Measurements from ENCODE around the gene CYB5D1.

CYB5D1 gene

DNA sequence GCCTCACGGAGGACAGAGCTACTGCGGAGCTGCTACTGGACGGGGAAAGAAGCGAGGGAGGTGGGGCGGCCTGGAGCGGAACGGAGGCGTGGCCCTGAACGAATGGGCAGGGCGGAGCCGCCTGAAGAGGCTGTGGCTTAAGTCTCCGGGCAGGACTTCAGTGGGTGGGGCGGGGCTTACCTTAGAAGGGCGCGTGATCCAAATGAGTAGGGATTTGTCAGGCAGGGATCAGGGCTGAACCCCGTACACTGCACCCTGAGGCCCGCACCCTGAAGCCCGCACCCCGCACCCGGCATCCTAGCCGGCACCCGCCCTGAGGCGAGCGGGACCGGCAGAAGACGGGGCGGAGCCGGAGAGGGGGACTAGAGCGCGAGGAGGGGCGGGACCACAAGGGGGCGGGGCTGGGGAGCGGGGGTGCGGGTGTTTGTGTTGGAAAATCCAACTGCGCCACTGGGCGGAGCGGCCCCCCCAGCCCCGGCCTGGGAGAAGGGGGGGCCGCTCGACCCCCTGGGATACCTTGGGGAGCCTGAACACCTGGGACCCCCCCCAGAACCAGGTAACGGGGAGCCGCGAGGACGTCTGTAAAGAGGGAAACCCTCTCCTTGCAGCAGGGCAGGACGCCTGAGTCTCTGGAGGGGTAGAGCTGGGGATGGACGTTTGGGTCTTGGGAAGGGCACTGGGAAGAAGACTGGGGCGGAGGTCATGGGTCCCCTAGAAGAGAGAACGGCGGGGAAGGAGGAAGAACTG is 23.8 kb upstream of the CYB5D1 start, which contains the start of gene KDM6B:
Gene KDM6B, plus strand, starts transcription at position 423 of the 747 bp plus-strand sequence. CDS start 11,338 bp downstream, outside the sequence.
- DNase-seq (ENCODE audit: low spot score), result peak; percentile 73

DNA sequence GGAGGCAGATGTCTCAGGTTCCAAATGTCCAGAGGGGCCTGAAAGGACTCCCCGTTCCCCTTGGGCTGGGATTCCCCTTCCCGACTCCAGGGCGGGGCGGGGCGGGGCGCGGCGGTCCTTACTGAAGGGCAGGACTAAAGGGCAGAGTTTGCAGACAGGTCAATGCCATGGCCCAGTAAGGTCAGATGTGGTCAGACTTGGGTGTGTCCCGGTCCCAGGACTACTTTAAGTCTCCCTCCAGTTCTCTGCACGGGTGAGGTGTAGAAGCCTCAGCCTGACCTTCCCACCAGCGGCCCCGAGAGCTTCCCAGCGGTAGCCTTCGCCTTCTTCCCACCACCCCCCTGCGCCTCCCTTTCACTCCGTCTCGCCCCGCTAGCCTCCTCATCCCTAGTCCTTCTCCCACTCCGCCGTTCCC is 23.3 kb upstream of the CYB5D1 start:
- peak; percentile 58 for DNase-seq (ENCODE audit: low spot score)

DNA sequence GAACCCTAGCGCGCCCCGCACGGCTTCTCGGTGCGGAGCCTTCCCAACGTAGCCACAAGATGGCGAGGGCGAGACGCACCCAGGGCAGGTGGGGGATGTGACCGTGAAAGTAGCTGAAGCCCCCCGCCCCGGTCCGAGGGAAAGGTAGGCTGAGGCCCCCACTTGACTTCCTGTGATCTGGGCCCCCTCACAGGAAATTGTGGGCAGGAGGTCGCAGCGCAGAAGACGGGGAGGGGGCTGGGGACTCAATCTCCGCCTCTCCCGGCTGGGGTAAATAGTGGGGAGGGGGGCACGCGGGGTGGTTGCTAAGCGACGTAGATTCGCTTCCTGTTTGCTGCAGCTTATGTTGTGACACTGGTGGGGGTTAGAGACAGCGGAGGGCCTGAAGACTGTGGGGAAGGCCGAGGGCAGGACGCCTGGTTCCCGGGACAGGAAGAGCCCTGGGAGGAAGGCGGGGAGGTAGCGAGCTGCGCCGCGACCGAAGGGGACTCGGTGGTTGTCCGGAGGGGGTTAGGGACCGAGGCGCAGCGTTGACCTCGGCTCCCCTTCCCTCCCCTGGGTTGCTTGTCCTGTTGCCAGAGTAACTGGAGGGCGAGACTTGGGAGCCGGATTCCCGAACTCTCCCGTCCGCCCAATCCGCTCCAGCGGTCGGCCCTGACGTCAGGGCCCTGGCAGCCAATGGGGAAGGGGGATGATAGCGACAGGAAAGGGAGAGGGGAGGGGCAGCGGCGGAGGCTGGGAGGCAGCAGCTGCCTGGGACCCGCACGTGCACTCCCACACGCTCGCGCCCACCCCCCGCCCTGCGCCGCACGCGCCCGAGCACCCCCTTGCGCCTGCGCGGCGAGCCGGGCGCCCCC is 22.6 kb upstream of the CYB5D1 start:
- DNase-seq (ENCODE audit: low spot score), result peak; percentile 85

DNA sequence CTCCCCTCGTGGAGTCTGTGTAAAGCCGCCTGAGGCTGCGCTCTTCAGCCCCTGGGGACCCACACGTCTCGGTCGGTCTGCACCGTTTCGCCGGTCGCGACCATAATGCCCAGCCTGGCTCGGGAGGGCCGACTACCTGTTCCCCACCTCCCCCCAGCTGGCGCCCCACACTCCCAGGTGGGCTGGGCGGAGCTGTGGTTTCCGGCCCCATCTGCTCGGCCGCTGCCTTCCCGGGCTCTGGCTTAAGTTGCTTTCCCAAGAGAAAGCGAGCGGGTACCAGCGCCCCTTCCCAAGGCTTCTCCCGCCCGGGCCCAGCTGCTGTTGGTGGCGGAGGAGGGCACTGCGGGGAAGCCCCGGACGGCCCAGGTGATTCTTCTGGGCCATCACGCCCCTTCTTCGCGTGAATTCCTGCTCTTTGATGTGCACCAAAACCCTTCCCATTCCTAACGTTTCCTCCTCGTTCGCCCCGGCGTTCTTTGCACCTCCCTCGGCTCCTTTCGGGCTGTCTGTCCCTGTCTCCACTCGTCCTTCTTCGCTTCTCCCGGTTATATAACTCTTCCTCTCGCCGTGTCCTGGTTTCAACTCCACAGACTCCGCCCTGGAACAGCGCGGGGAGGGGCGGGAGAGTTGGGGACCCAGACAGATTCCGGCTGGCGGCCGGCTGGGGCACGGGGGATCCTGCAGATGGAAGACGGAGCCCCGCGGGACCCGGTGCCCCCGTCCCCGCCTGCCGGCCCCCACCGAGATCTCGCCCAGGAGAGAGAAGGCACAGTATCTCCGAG is 21.8 kb upstream of the CYB5D1 start:
- DNase-seq (ENCODE audit: low spot score), result peak; percentile 42

DNA sequence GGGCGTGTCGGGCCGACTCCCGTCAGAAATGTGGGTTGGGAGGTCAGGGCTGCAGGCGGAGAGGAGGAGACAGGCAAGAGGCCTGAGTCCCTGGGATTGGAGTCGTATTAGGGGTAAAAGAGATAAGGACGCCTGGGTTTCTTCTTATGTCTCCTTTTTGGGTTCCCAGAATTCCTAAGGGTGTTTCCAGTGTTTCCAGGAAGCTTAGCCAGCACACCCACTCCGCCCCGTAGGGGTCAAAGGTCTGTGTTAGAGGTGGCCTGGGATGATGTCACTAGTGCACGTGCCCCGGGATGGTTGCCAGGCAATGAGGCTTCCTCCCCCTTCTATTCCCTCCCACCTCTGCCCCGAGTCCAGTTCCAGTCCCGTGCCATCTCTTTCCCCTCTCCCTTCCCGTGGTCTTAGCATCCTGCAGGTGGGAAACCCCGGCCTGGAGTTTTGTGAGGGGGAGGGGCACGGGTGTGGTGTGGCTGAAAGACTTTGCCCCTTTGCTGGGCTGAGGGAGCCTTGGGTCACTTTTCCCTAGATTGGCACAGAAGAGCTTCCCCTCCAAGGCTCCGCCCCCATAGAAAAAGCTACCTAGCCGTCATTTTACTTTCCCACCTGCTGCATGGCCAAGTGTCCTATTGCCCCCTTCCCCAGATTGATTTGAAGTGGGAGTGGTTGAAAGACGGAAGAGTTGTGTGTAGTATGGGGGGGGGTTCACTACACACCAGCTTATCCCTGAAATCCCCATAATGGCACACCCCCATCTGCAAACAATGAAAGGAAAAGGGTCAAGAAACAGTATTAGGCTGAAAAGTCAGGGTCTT is 21.0 kb upstream of the CYB5D1 start:
- peak; percentile 73 for DNase-seq (ENCODE audit: low spot score)

DNA sequence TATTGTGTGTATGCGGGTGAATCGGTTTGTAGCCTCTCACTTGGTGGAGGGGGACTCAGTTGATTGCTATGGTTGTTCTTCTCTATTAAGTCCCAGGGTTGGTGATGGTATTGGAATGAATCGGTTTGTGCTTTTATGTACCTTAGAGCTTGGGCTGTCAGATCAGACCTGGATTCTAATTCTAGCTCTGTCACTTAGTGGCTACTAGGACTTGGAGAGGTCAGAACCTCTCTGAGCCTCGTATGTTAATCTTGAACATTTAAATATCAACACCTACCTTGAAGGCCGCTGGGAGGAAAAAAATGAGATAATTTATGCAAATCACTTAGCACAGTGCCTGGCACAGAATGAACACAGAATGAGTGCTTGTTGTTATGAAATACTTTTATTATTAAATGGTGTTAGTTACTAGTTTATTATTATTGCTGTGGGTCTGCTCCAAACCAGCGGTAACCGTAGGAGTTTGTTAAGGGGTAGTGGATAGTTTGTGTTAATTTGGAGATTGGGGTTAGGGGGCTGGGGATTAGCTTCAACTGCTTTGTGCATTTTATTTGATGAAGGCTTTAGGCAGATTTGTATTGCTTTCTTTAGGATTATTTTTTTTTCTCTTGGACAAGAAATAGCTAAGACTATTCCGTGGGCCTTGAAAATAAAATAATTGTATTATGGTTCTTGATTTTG is 20.3 kb upstream of the CYB5D1 start:
- DNase-seq (ENCODE audit: low spot score), result no peak

DNA sequence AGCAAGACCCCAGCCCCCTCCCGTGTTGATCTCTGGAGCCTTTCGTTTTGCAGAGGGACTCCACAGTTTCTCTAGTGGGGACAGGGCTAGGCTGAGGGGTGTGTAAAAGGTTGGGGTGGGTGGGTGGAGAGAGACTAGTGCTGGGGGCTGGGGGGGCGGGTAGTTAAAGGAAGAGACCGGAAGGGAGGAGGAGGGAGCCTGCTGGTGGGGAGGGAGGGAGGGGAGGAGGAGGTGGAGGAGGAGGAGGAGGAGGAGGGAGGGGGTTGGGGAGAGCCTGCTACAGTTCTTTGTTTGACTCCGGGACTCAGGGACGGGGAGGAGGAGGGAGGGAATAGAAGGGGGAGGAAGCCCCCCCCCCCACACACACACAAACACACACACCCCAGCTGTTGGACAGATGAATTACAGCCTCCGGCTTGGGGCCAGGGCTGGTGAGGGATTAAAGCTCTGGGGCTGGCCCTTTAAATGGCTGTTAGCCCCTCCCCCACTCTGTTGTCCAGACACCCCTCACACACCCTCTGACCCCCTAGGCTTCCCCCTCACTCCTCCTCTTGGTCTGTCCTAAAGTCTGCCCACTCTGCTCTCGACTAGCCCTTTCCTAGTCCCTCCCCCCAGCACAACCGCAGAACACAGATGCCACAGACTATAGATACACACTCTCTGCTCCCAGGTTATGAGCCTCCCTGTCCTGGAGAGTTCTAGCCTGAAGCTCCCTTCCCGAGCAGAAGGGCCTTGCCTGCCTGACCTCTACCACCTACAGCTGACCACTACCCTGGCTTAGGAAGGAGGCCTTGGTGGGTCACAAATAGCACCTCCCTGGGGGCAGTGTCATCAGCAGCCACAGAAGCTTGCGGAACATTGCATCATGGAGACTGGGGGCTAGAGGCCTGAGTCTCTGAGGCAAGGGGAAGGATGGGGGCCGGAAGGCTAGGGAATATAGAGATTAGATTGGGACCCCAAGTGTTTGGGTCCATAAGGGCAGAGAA is 19.4 kb upstream of the CYB5D1 start:
- DNase-seq (ENCODE audit: low spot score), result peak; percentile 57

DNA sequence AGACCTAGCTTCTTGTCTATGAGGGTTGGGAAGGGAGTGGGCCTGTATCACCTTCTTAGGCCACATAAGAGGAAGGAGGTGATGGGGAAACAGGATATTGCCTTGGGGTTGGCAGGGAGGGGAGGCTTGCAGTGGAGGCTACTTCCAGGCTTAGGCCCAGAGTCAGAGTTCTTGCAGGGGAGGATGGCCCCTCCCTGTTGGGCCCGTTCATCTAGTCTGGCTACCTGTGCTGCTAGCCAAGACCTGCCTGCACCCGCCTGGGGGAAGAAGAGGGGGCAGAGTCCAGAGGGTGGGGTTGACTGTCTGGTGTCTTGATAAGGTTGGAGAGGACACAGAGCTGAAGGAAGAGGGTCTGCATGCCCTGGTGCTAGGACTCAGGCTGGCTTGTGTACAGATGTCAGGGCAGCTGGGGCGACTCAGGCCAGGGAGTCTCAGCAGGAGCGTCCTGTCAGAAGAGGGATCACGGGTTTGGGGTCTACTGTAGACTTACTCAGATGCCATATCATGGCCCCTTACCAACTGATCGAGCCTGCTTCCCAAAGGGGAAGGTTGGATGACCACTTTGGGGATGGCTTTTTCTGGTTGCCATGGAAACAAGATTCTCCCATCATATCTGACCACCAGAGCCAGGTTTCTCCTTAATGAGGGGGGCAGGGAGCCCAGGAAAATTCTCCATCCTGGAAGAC is 18.5 kb upstream of the CYB5D1 start:
- no peak for DNase-seq (ENCODE audit: low spot score)

DNA sequence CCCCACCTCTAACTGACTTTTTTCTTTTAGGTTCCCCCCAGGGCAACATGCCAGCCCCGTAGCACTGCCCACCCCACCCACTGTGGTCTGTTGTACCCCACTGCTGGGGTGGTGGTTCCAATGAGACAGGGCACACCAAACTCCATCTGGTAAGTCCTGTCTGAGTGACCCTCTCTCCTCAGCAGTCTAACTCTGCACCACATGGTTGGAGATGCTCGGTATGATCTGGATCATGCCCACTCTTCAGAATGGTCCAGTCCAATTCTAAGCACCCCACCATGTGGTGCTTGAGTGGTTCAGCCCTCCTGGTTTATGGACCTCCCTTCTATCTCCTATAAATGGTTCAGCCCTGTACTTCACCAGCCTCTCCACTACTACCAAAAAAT is 17.9 kb upstream of the CYB5D1 start:
- no peak for DNase-seq (ENCODE audit: low spot score)

DNA sequence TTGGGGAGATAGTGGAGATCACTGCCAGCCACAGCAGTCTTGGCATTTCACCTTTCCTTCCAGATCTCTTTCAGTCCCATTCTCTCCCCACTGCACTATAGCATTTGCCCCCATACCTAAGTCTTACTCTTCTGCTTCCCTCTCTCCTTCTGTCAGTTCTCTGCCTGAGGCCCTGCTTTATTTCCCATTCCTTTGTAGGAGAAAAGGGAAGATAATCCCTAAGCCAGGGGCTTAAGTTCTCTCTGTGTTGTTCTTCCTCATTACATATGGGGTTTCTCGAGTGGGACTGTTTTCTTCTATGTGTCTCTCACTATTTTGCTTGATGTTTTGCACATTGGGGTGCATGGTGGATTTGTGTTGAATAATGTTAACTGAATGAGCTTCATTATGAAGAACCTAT is 17.4 kb upstream of the CYB5D1 start:
- no peak for DNase-seq (ENCODE audit: low spot score)

DNA sequence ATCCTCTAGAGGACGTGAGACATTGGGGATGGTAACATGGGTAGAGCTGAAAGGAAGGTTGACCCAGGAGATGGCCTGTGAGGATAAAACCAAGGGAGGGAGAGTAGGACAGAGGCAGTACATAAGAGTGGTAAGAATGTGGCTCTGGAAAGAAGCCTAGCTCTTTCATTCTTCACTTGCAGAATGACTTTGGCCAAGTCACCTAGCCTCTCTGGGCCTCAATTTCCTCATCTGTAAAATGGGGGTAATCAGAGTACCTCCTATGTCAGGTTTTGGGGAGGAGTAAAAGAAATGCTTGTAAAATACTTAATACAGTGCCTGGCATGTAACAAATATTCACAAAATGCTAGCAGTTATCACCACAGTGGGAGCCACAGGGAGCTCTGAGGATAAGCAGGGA is 16.9 kb upstream of the CYB5D1 start:
- no peak for DNase-seq (ENCODE audit: low spot score)

DNA sequence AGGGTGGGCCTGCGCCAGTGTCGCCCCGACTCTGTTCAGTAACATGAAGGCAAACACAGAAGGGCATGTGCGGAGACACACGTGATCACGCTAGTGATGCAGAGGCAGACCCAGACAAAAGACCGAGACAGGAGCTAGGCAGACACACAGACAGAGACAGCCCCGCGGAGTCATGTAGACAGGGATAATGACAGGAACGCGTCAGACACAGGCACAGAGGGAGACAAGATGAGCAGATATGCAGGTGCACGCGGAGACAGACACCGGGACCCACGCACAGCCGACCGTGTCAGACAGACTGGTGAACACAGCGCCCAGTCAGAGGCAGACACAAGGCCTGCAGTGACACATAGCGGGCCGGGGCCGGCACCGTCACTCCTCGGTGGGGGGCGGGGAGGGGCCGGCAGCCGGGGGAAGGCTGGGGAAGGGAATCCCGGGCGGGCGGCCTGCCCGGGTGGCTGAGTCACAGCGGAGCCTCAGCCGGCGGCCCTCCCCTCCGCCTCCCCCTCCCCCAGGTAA is 16.3 kb upstream of the CYB5D1 start:
- DNase-seq (ENCODE audit: low spot score), result peak; percentile 27

DNA sequence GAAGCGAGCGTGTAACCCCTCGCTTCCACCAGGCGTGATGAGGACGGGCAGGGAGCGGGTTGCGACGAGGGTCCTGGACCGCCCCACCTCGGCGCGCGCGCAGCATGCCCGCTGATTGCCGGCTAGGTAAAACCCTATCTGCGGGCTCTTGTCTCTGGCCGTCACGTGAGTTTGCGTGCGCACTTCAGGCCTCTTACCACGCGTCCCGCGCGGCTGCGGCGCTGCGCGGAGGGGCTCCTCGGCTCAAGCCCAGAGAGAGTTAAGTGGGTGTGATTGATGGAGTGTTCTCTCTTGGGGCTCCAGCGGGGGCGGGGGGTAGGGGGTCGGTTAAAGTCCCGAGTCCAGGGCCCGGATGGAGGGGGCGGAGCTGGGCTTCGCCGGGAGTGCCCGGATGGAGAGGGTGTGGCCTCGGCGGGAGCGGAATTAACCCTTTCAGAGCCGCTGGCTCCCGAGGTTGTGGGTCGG is 15.9 kb upstream of the CYB5D1 start:
- DNase-seq (ENCODE audit: low spot score), result peak; percentile 84

DNA sequence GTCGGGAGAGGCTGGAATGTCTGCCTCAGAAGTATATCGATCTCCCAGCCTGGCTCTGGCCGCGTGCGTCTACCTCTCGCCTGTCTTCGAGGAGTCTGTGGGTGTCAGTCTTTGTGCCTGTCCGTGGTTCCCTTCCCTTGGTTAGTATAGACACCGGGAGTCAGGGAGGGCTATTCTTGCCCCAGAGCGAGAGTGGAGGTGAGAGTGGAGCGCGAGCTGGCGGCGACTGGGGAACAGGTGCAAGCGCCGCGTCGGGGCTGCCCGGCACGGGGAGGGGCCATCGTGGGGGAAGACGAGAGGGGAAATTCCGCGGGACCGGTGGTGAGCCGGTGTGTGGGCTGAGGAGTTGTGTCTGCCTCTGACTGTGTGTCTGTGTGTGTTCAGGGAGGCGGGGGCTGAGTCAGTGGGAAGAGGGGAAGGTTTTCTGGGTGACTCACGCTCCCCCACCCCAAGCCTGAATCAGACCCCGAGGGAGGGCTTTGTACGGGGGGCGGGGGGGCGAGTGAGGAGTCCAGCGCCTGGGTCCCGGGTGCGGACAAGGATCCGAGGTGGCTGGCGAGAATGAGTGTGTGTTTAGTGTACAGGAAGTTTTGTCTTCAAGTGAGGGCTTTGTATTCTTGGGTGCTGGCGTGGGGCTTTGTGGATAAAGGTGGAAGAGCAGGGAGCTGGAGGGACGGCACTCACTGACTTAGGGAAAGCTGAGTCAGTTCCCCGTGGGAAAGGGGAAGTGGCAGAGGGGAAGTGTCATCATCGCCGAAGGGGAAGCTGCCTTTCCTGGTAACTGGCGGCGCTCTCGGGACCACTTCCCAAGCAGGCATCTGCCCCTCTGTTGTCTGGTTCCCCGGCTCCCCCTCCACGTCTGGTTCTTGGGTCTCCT is 15.2 kb upstream of the CYB5D1 start:
- DNase-seq (ENCODE audit: low spot score), result no peak

DNA sequence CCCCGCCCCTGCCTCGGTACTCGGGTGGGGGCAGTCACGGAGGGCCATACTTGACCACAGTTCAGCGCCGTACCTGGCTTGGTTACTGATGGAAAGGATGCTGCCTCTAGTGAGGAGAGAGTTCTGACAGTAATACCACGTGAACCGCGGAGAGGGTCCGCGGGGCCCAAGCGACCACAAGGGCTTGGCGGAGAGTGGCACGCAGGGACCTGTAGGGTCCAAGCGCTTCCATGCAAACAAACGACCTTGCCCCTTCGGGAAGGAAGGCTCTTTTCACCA is 14.6 kb upstream of the CYB5D1 start:
- no peak for DNase-seq (ENCODE audit: low spot score)

DNA sequence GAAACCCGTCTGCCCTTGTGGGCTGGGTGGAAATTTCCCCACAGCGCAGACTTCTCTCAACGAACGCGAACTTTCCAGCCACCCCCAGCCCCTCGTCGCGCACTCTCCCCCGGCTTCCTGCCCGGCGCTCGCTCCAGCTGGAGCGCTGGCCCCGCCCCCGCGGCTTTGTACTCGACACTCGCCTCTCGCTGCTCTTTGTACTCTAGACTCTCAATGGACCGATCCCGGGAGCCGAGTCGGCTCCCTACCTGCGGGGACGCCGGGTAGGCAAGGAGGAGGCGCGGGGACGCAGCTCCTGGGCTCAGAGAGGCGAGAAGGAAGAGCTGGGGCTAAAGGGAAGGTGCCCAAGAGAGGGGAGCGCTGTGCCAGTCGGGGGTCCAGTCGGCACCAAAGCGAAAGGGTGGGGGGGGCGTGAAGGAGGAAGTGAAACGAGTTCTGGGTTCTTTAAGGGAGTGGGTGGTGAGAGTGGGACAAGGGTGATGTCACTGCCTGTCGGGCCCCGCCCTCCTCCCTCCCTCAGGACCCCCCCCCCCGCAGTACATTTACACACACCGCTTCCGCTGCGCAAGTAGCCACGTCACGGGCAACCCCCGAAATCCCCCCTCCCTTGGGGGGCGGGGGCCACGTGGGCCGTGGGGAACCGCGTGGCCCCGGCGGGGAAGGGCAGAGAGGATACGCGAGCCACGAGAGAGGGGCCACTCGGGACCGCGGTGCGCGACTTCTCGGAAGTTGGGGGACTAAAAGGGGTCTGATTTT is 14.1 kb upstream of the CYB5D1 start:
- peak; percentile 76 for DNase-seq (ENCODE audit: low spot score)
